ENCODE results near the gene NCAPG2. TPM values are rescaled to one million over a fixed set of nuclear protein-coding genes. Genes with fewer than 3 reads are reported as not detected.

The NCAPG2 gene
- total RNA-seq, 1 donor from 2014 or later, result 12.7 TPM

DNA sequence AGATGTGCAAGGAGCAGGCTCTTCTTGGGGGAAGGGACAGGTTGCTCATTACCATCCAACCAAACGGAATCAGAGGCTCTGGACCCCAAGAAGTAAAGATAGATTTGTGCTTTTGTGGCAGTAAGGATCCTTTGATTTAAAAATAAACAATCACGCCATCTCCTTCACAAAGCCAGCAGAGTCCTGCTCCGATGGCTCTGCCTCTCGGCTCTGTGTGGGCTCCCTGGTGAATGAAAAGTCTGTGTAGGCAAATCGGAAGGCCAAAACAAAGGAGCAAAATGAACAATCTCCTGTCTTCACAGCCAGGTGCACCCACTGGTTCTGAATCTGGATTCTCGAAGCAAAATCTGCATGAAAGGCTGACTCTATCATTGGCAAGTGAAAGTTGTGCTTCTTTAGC lies 120.8 kb downstream of the NCAPG2 start:
- DNase-seq (ENCODE audit: extremely low read depth, low read depth, low spot score), result no peak

DNA sequence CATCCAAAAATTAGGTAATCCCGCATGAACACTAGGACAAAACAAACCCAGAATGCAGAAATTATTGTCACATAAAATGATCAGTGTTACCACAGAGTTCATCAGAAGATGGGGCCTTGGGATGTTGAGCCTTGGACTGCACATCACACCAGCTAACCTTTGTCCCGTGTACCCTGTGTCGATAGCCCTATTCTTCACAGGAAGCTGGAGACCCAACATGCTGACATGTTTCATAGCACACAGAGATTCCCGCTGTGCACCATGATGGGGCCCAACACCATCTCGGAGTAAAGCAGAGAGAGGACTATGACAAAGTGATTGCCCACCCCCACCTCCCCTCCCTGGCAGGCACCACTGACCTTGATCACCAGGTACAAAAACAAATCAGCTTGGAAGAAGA lies 121.5 kb downstream of the NCAPG2 start:
- no peak for DNase-seq (ENCODE audit: extremely low read depth, low read depth, low spot score)

DNA sequence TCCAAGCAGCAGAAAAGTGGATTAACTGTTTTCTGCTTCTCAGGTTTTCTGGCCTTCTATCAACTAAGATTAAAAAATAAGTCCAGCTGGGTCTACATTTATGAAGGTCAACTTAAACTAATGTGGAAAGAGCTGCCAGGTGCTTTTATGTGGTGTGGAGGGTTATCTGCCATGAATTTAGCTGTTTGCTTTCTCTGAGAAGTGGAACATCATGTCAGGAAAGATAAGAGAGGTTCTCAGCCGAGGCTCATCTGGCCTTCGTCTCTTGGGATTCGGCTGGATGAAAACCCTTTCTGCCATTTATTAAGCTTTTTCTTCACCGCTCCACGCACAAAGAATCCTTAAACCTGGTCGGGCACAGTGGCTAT lies 122.5 kb downstream of the NCAPG2 start:
- DNase-seq (ENCODE audit: extremely low read depth, low read depth, low spot score), result no peak

DNA sequence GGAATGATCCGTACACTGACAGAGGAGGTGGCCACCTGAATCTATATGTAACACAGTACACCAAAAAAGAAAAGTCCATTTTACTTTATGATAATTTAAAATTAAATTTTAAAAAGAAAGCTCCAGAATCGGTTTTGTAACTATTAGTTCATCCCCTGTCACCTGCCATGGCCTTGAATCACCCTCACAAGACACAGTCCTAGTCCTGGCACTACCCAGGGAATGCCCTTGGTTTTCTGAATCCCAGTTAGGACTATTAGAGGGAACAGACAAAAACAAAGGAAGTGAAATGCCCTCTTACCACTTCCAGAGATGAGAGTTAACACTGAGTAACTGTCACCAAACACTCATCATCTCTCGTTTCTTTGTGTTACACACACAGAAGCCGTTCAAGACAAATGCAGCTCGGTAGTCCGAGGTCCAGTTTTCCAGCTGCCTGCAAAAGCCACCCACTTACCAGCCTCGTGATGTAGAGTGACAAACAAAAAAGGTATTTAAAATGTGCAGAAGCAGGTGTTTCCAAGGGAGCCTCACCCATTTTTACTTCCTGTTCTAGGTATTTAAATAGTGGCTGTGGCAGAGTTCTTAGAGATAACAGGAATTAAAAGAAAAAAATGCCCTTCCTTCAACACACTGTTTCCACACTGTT lies 123.0 kb downstream of the NCAPG2 start:
- no peak for DNase-seq (ENCODE audit: extremely low read depth, low read depth, low spot score)

Other genes starting within 250 kb of the NCAPG2 start
- 10.0 and 13.0 TPM in 2 replicates for gene PTPRN2, start 117.0 kb downstream of the NCAPG2 start, total RNA-seq
- 49.5 and 49.8 TPM in 2 replicates for gene ESYT2, start 124.7 kb upstream of the NCAPG2 start, total RNA-seq
- 5.4 and 12.2 TPM in 2 replicates for gene DYNC2I1, start 151.8 kb upstream of the NCAPG2 start, total RNA-seq

Data from glomerular endothelial cell (primary cell).